Activated T-cell treated with anti-CD3 and anti-CD28 coated beads, Interleukin-2, amount 50 U/mL, for 48 hours (primary cell): ENCODE results near the gene NFIB.

Experiments used
- DNase-seq, 2 experiments: peaks; one replicate each; pipeline ENCODE4 v3.0.0-alpha.2; 2020

The NFIB gene

GRCh38 chr9:14094491-14094890 is 219.4 kb downstream of the NFIB start:
- no peak for DNase-seq

GRCh38 chr9:14092344-14092743 is 221.6 kb downstream of the NFIB start:
- no peak for DNase-seq

- no peak for DNase-seq
These were observed 224.7 kb downstream of the NFIB start for GRCh38 chr9:14089051-14089803.

- DNase-seq = no peak
These were observed 226.4 kb downstream of the NFIB start for GRCh38 chr9:14087576-14087975.

- no peak for DNase-seq
These were observed 227.4 kb downstream of the NFIB start for GRCh38 chr9:14086495-14086894.

GRCh38 chr9:14085810-14086209 is 228.1 kb downstream of the NFIB start:
- DNase-seq = no peak

- DNase-seq = no peak
These were observed 229.1 kb downstream of the NFIB start for GRCh38 chr9:14084867-14085266.

- DNase-seq = no peak
These were observed 230.6 kb downstream of the NFIB start for GRCh38 chr9:14083366-14083765.

GRCh38 chr9:14082732-14083131 is 231.2 kb downstream of the NFIB start:
- no peak for DNase-seq

- DNase-seq = no peak
These were observed 232.2 kb downstream of the NFIB start for GRCh38 chr9:14081745-14082144.

GRCh38 chr9:14080959-14081542 is 232.9 kb downstream of the NFIB start:
- DNase-seq = no peak

- no peak for DNase-seq
These were observed 234.5 kb downstream of the NFIB start for GRCh38 chr9:14079440-14079839.

GRCh38 chr9:14077672-14078071 is 236.3 kb downstream of the NFIB start:
- no peak for DNase-seq

GRCh38 chr9:14075218-14075617 is 238.7 kb downstream of the NFIB start:
- DNase-seq = no peak

- no peak for DNase-seq
These were observed 241.1 kb downstream of the NFIB start for GRCh38 chr9:14072850-14073249.

- no peak for DNase-seq
These were observed 242.5 kb downstream of the NFIB start for GRCh38 chr9:14071484-14071883.

GRCh38 chr9:14068690-14069089 is 245.3 kb downstream of the NFIB start:
- DNase-seq = no peak

- DNase-seq = no peak
These were observed 247.1 kb downstream of the NFIB start for GRCh38 chr9:14066831-14067230.

GRCh38 chr9:14066032-14066431 is 247.9 kb downstream of the NFIB start:
- DNase-seq = no peak

- DNase-seq = no peak
These were observed 249.0 kb downstream of the NFIB start for GRCh38 chr9:14064940-14065339.

- no peak for DNase-seq
These were observed 250.2 kb downstream of the NFIB start for GRCh38 chr9:14063756-14064155.

GRCh38 chr9:14062586-14063221 is 251.2 kb downstream of the NFIB start:
- no peak for DNase-seq

- no peak for DNase-seq
These were observed 251.9 kb downstream of the NFIB start for GRCh38 chr9:14061936-14062585.

- DNase-seq = no peak
These were observed 255.6 kb downstream of the NFIB start for GRCh38 chr9:14058325-14058688.
